ENCODE measurements around the gene UCN. TPM values are rescaled to one million over a fixed set of nuclear protein-coding genes. Genes with fewer than 3 reads are reported as not detected.

UCN gene
- total and polyA plus RNA-seq, 2 experiments from 2014 or later, result 1.0 to 2.9 TPM

- Histone ChIP-seq H3K4me2 (no peak overlapping the region), H3K4me3 (no peak overlapping the region), H3K36me3 (replicated peaks; ENCODE audit: insufficient read depth, low read depth) (no peaks in the 10 kb centered on the region), H2AFZ (no peak overlapping the region), H3K79me2 (no peaks in the 10 kb centered on the region), H3K9me3 (ENCODE audit: low read depth) (no peaks in the 10 kb centered on the region), H3K27me3 (peaks cover 19% of the 10 kb centered on the region), H3K27ac (no peak overlapping the region), H3K4me1 (ENCODE audit: insufficient read depth) (peaks cover 5% of the 10 kb centered on the region), H4K20me1 (ENCODE audit: insufficient read depth, poor library complexity, severe bottlenecking) (no peaks in the 10 kb centered on the region), H3K9me2 (replicated peaks; ENCODE audit: insufficient read depth) (no peaks in the 10 kb centered on the region)
- no peak for DNase-seq (ENCODE audit: low spot score)
- no peak for TF ChIP-seq EZH2 (IDR thresholded peaks at IDR 0.05; ENCODE audit: borderline replicate concordance)
- no peak for TF ChIP-seq CTCF (IDR thresholded peaks at IDR 0.05; ENCODE audit: poor library complexity)
- no peak for TF ChIP-seq EZH2phosphoT487 (IDR thresholded peaks at IDR 0.05; ENCODE audit: low read depth, severe bottlenecking, unreplicated experiment)
- WGBS (ENCODE audit: low lambda C conversion rate, missing lambda C conversion rate), result 90% methylated on average over 2 of the region's 3 CpGs
Observed at GRCh38 chr2:27312152-27312551, 3.9 kb upstream of the UCN start.

GRCh38 chr2:27309651-27310050, 1.4 kb upstream of the UCN start:
- Histone ChIP-seq H3K36me3 (replicated peaks; ENCODE audit: insufficient read depth, low read depth) (no peaks in the 10 kb centered on the region), H3K27ac (no peak overlapping the region)
- 96% methylated on average over 6 of the region's 6 CpGs for WGBS (ENCODE audit: low lambda C conversion rate, missing lambda C conversion rate)

GRCh38 chr2:27307545-27308358, 493 bp downstream of the UCN start:
- DNase-seq (ENCODE audit: low spot score), result no peak
- no peaks in the 10 kb centered on the region for H3K9me3 ChIP-seq (ENCODE audit: low read depth)
- H4K20me1 ChIP-seq (ENCODE audit: insufficient read depth, poor library complexity, severe bottlenecking), result no peaks in the 10 kb centered on the region
- TF ChIP-seq EZH2phosphoT487 (IDR thresholded peaks at IDR 0.05; ENCODE audit: low read depth, severe bottlenecking, unreplicated experiment) (peak; percentile 26), EZH2 (IDR thresholded peaks at IDR 0.05; ENCODE audit: borderline replicate concordance) (peak; percentile 89), CTCF (IDR thresholded peaks at IDR 0.05; ENCODE audit: poor library complexity) (no peak)
- no peak overlapping the region for H3K4me3 ChIP-seq
- H3K27ac ChIP-seq, result no peak overlapping the region
- WGBS (ENCODE audit: low lambda C conversion rate, missing lambda C conversion rate), result 11% methylated on average over 55 of the region's 75 CpGs
- no peaks in the 10 kb centered on the region for H3K9me2 ChIP-seq (replicated peaks; ENCODE audit: insufficient read depth)
- no peaks in the 10 kb centered on the region for H3K79me2 ChIP-seq
- H3K36me3 ChIP-seq (replicated peaks; ENCODE audit: insufficient read depth, low read depth), result no peaks in the 10 kb centered on the region
- no peak overlapping the region for H2AFZ ChIP-seq
- H3K4me2 ChIP-seq, result peak overlapping the region; percentile 49
- peaks cover 5% of the 10 kb centered on the region for H3K4me1 ChIP-seq (ENCODE audit: insufficient read depth)
- H3K27me3 ChIP-seq, result peaks cover 48% of the 10 kb centered on the region

More at GRCh38 chr2:27309651-27310050, 1.4 kb upstream of the UCN start:
- peaks cover 44% of the 10 kb centered on the region for H3K27me3 ChIP-seq
- H3K79me2 ChIP-seq, result no peaks in the 10 kb centered on the region
- H3K4me1 ChIP-seq (ENCODE audit: insufficient read depth), result peaks cover 5% of the 10 kb centered on the region
- no peaks in the 10 kb centered on the region for H4K20me1 ChIP-seq (ENCODE audit: insufficient read depth, poor library complexity, severe bottlenecking)
- DNase-seq (ENCODE audit: low spot score), result no peak
- H3K4me3 ChIP-seq, result no peak overlapping the region
- no peak overlapping the region for H3K4me2 ChIP-seq
- H3K9me3 ChIP-seq (ENCODE audit: low read depth), result no peaks in the 10 kb centered on the region
- TF ChIP-seq CTCF (IDR thresholded peaks at IDR 0.05; ENCODE audit: poor library complexity), result no peak
- TF ChIP-seq EZH2 (IDR thresholded peaks at IDR 0.05; ENCODE audit: borderline replicate concordance), result no peak
- TF ChIP-seq EZH2phosphoT487 (IDR thresholded peaks at IDR 0.05; ENCODE audit: low read depth, severe bottlenecking, unreplicated experiment), result no peak
- no peak overlapping the region for H2AFZ ChIP-seq
- H3K9me2 ChIP-seq (replicated peaks; ENCODE audit: insufficient read depth), result no peaks in the 10 kb centered on the region

Measured in hepatocyte (in vitro differentiated cells).